Activated CD4-positive, alpha-beta T cell treated with anti-CD3 and anti-CD28 coated beads, Interleukin-2, amount 50 U/mL, for 16 hours (primary cell): ENCODE measurements around the gene PM20D1.
A peak's percentile ranks its signal among the peaks of the same experiment; 100 is the strongest.

Source experiments
- DNase-seq: peaks from one replicate; pipeline ENCODE4 v3.0.0-alpha.2; 2020

The PM20D1 gene

DNA sequence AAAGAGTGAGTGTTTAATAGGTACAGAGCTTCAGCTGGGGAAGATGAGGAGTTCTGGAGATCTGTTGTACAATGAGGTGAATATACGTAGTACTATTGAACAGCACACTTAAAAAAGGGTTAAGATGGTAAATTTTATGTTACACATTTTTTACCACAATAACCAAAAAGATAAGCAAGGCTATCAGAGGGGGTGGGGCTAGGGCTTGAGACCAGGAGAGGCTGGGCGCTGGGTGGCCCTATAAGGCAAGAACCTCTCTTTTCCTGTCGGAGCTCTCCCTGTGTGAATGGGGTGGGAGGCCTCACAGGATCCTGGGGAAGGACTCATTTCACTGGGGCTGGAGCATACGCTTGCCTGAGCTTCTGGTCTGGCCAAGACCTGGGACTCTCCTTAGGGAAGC is 45.9 kb downstream of the PM20D1 start:
- DNase-seq: no peak

DNA sequence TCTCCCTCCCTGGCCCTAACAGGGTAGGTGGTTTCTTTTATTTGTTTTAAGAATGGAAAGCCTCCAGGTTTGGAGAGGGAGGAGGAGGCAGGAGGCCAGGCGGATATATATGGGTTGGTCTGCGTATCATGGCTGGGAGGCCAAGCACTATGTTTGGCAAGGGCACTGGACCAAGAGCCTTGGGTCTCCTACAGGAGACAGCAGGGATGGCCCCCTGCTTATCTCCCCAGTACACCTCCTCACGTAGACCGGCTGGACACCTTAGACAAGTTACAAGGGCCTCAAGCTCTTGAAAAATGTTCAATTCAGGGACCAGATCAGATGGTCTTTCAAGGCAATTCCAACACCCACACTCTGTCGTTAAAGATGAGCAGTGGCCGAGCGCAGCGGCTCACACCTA is 47.9 kb downstream of the PM20D1 start:
- no peak for DNase-seq

- DNase-seq: no peak
Observed at GRCh38 chr1:205800981-205801703, 48.8 kb downstream of the PM20D1 start.

DNA sequence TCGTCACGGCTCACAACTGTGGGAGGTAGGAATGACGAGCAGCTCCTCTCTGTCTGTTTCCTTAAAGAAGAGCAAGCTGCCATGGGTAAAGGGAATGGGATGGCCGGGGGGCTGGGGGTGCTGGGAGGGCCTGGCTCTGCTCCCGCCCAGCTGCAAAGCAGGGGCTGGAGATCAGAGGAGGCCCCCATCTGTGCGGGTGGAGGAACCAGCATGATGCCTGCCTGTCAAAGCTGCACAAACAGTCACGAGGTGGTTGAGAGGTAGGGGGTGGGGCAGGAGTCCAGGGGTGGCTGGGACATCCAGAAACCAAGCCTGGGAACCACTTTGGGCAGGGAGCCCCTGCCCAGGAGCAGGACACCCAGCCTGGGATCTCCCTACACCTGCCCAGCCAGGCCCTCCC is 49.5 kb downstream of the PM20D1 start:
- no peak for DNase-seq

- no peak for DNase-seq
Observed at GRCh38 chr1:205798577-205798976, 51.4 kb downstream of the PM20D1 start.

GRCh38 chr1:205797168-205797567 is 52.8 kb downstream of the PM20D1 start:
- no peak for DNase-seq

DNA sequence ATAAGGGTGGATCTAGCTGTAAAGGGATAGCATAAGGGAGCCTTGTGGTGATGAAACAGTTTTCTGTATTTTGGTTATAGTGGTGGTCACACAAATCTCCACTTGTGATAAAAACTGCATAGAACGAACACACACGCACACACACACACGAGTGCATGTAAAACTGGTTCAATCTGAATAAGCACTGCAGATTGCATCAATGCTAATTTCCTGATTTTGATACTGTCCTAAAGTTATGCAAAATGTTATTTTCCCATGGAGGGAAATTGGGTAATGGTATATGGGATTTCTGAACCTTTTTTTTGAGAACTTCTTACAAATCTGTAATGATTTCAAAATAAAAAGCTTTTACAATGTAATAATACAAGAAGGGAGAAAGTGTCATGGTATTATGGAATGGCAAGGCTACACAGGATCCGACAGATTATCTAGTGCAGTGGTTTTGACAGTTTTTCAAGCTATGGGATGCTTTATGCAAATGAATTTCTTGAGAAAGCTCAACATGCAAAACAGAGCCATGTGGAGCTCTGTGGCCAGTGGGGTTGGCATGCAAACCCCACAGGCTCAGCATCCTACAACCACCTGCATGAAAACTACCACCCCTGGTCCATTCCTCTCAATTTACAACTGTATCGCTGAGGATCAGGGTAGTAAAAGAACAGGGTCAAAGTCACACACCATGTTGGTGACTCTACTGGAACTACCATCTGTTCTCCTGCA is 55.8 kb downstream of the PM20D1 start:
- DNase-seq: no peak

GRCh38 chr1:205792961-205793673 is 56.8 kb downstream of the PM20D1 start:
- DNase-seq: no peak

DNA sequence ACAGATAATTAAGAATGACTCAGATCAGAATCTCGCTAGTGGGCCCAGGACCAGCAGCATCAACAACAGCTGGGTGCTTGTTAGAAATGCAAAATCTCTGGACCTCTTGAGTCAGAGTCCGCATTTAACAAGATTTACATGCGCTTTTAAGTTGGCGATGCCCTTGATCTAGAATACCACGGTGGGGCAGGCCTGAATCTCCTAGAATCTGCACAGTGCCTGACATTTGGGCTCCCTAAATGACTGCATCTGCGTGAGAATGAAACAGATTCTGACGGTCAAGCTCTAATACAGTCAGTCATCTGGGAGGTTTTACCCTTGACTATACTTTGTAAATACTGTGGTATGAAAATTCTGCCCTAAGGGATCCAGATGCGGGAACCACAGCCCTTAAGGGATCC is 57.5 kb downstream of the PM20D1 start:
- DNase-seq: no peak

DNA sequence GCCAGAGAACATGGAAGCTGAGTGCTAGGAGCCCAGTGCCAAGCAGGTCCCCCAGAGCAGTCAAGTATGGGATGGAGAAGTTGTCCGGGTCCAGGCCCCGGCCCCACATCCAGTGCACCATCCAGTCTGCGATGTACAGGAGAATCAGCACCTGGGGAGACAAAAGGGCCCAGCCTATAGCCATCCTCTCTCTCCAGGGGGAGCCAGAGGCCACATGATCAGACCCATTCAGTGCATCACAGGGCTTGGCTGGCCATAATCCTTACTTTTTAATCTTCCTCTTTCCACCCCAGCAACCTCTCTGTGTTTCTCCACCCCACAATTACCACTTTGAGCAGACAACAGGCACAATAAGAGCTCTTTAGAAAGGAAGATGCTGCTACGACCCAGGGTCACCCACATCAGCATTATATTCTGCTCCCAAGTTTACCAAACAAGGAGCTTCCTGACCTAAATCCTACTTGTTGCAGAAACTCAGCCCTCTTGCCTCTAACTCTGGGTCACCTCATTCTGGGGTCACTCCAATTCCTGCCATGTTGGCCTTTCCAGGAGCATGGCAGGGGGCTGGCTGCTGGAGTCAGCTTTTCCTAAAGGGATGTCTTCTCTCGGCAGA is 58.3 kb downstream of the PM20D1 start:
- DNase-seq: peak; percentile 65

GRCh38 chr1:205787287-205787916 is 62.5 kb downstream of the PM20D1 start:
- no peak for DNase-seq

- DNase-seq: no peak
Observed at GRCh38 chr1:205786601-205787000, 63.3 kb downstream of the PM20D1 start.

DNA sequence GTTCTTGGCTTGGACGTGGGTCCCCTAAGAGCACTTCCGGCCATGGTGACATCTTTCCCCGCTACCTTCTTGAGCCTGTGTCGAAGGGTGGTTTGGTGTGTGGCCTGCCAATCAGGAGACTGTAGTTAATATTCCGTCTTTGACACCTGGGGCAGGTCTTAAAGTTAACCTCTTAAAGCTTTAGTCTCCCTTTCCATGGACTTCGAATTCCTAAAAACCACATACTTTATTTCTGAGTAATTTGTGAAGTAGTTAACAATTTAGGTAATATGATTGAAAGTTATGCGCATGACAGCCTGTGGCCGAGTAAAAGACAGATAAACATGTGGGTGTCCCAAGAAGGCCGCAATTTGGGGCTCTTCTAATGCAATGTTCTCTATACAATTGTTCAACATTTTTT is 64.5 kb downstream of the PM20D1 start:
- no peak for DNase-seq

GRCh38 chr1:205783904-205784303 is 66.0 kb downstream of the PM20D1 start:
- no peak for DNase-seq

- DNase-seq: no peak
Observed at GRCh38 chr1:205783433-205783795, 66.5 kb downstream of the PM20D1 start.

DNA sequence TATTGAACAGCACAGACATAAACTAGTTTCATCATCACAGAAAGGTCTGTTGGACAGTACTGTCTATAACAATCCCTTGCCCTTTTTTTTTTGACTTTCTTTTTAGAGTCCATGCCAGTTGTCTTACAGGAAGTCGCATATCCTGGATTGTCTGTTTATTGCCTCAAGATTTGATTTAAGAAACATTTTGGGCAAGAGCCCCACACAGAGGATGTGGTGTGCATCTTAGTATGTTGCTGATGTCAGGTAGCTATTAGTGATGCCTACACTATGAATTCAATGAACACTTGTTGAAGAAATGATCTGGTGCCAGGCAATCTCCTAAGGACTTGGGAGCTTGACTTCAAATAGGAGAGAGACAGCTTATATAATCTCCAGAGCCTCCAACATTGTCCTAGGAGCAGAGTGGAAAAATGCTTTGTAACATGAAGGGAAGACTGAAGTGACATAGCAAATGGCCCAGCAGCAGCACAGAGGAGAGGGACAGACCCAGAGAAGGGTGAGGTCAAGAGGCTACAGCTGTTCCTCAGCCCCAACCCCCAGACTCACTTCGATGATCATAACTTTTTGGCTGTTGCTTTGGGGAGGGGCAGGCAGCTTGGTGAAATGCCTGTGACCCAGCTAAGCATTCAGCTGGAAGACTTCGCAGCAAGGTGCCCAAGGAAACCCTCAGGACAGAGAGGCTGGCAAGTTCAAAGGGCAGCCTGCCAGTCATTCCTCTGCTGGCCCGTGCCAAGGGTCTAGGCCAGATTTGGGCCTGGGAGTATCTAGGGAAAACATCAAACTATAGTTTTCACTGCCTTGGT is 67.1 kb downstream of the PM20D1 start:
- DNase-seq: no peak

- no peak for DNase-seq
Observed at GRCh38 chr1:205780335-205780734, 69.6 kb downstream of the PM20D1 start.
